H9 (cell line): Measurements from ENCODE around the gene USH2A. TPM values are rescaled to one million over a fixed set of nuclear protein-coding genes. Genes with fewer than 3 reads are reported as not detected.

Experiments used
- DNase-seq: peaks from one replicate; pipeline ENCODE4 v3.0.0-alpha.2; 2017
- H2AFZ ChIP-seq: one replicate; pipeline ENCODE4 v1.6.1; 2013; ENCODE audit warnings: mild to moderate bottlenecking, low read length, control low read depth, moderate library complexity
- H2AK5ac ChIP-seq: 2 replicates; pipeline ENCODE4 v1.6.1; 2013; ENCODE audit warnings: low read length, control low read depth, mixed read lengths; ENCODE audit not compliant: insufficient read length
- H2BK120ac ChIP-seq: one replicate; pipeline ENCODE4 v1.6.1; 2013; ENCODE audit warnings: low read depth, mild to moderate bottlenecking, low read length, control low read depth, inconsistent platforms; ENCODE audit not compliant: poor library complexity, severe bottlenecking
- H2BK12ac ChIP-seq: 2 replicates; pipeline ENCODE4 v1.6.1; 2013; ENCODE audit warnings: low read length, control low read depth, mixed read lengths, low read depth; ENCODE audit not compliant: insufficient read length
- H2BK15ac ChIP-seq: 2 replicates; pipeline ENCODE4 v1.6.1; 2013; ENCODE audit warnings: low read depth, low read length, control low read depth
- H2BK20ac ChIP-seq: one replicate; pipeline ENCODE4 v1.6.1; 2013; ENCODE audit warnings: low read depth, mild to moderate bottlenecking, low read length, control low read depth, inconsistent platforms; ENCODE audit not compliant: poor library complexity, severe bottlenecking
- H2BK5ac ChIP-seq: 2 replicates; pipeline ENCODE4 v1.6.1; 2013; ENCODE audit warnings: low read length, control low read depth, mixed read lengths; ENCODE audit not compliant: insufficient read length
- H3K14ac ChIP-seq: 2 replicates; pipeline ENCODE4 v1.6.1; 2013; ENCODE audit warnings: low read length, control low read depth; ENCODE audit not compliant: insufficient read depth
- H3K18ac ChIP-seq: 2 replicates; pipeline ENCODE4 v1.6.1; 2013; ENCODE audit warnings: low read depth, mild to moderate bottlenecking, mixed read lengths, low read length, control low read depth; ENCODE audit not compliant: insufficient read length
- H3K23ac ChIP-seq: 2 replicates; pipeline ENCODE4 v1.6.1; 2013; ENCODE audit warnings: low read length, control low read depth, mixed read lengths, low read depth; ENCODE audit not compliant: insufficient read length
- H3K23me2 ChIP-seq: 2 replicates; pipeline ENCODE4 v1.6.1; 2013; ENCODE audit warnings: low read depth, mild to moderate bottlenecking, mixed read lengths, low read length, control low read depth; ENCODE audit not compliant: insufficient read length, poor library complexity, severe bottlenecking
- H3K27ac ChIP-seq: 2 replicates; pipeline ENCODE4 v1.5.1; 2013; ENCODE audit warnings: low read length, control low read depth, mixed read lengths, low read depth; ENCODE audit not compliant: insufficient read length
- H3K27me3 ChIP-seq: 2 replicates; pipeline ENCODE4 v1.6.1; 2013; ENCODE audit warnings: low read length, control low read depth, inconsistent platforms; ENCODE audit not compliant: insufficient read depth
- H3K4ac ChIP-seq: 2 replicates; pipeline ENCODE4 v1.6.1; 2013; ENCODE audit warnings: low read depth, mild to moderate bottlenecking, control low read depth, inconsistent platforms, low read length, moderate library complexity
- H3K4me1 ChIP-seq: 2 replicates; pipeline ENCODE4 v1.6.1; 2013; ENCODE audit warnings: low read length, control low read depth, inconsistent platforms; ENCODE audit not compliant: insufficient read depth
- H3K4me2 ChIP-seq: 2 replicates; pipeline ENCODE4 v1.6.1; 2013; ENCODE audit warnings: low read length, control low read depth, mixed read lengths; ENCODE audit not compliant: insufficient read length, insufficient read depth
- H3K56ac ChIP-seq: 2 replicates; pipeline ENCODE4 v1.6.1; 2013; ENCODE audit warnings: low read depth, mild to moderate bottlenecking, mixed read lengths, low read length, control low read depth; ENCODE audit not compliant: insufficient read length
- H3K79me1 ChIP-seq: 2 replicates; pipeline ENCODE4 v1.6.1; 2013; ENCODE audit warnings: low read depth, mild to moderate bottlenecking, moderate library complexity, low read length, control low read depth, inconsistent platforms; ENCODE audit not compliant: insufficient read depth, poor library complexity, severe bottlenecking
- H3K79me2 ChIP-seq: 2 replicates; pipeline ENCODE4 v1.6.1; 2013; ENCODE audit warnings: low read length, control low read depth, inconsistent platforms; ENCODE audit not compliant: insufficient read depth
- H3K9ac ChIP-seq: 2 replicates; pipeline ENCODE4 v1.6.1; 2013; ENCODE audit warnings: low read length, control low read depth, mixed read lengths; ENCODE audit not compliant: insufficient read length; ENCODE audit errors: extremely low read depth
- H3K9me3 ChIP-seq: one replicate; pipeline ENCODE4 v1.6.1; 2013; ENCODE audit warnings: low read depth, low read length, inconsistent platforms; ENCODE audit not compliant: control insufficient read depth
- H3T11ph ChIP-seq: one replicate; pipeline ENCODE4 v1.6.1; 2013; ENCODE audit warnings: mild to moderate bottlenecking, low read length, control low read depth, inconsistent platforms
- H4K20me1 ChIP-seq: one replicate; pipeline ENCODE4 v1.6.1; 2013; ENCODE audit not compliant: control insufficient read depth, insufficient read length, insufficient read depth
- H4K5ac ChIP-seq: 2 replicates; pipeline ENCODE4 v1.6.1; 2013; ENCODE audit warnings: low read depth, mild to moderate bottlenecking, mixed read lengths, low read length, control low read depth; ENCODE audit not compliant: insufficient read length
- H4K8ac ChIP-seq: replicated peaks from 2 replicates; pipeline ENCODE4 v1.6.1; 2013; ENCODE audit warnings: low read length, control low read depth, mixed read lengths, low read depth; ENCODE audit not compliant: insufficient read length
- H4K91ac ChIP-seq: 2 replicates; pipeline ENCODE4 v1.6.1; 2013; ENCODE audit warnings: low read depth, mild to moderate bottlenecking, moderate library complexity, mixed read lengths, low read length, control low read depth; ENCODE audit not compliant: insufficient read length
- H3K27ac Mint-ChIP-seq, 3 experiments: 2 replicates in 2 of 3; 3 replicates in 1 of 3; pipeline ENCODE4 v1.8.0; 2020 to 2021; ENCODE audit warnings: mixed read lengths in 3 of 3, mild to moderate bottlenecking in 1 of 3, moderate library complexity in 1 of 3
- H3K27me3 Mint-ChIP-seq: 2 replicates; pipeline ENCODE4 v1.8.0; 2021; ENCODE audit warnings: low read depth, mild to moderate bottlenecking, moderate library complexity, mixed read lengths
- H3K36me3 Mint-ChIP-seq, 3 experiments: 2 replicates in 2 of 3; 3 replicates in 1 of 3; pipeline ENCODE4 v1.8.0; 2020 to 2021; ENCODE audit warnings: low read depth in 3 of 3, mixed read lengths in 3 of 3; ENCODE audit not compliant: insufficient read depth in 1 of 3
- H3K4me1 Mint-ChIP-seq, 2 experiments: 2 replicates each; pipeline ENCODE4 v1.8.0; 2020; ENCODE audit warnings: mixed read lengths in 2 of 2
- H3K4me3 Mint-ChIP-seq, 2 experiments: 2 replicates in 1 of 2; 3 replicates in 1 of 2; pipeline ENCODE4 v1.8.0; 2020 to 2021; ENCODE audit warnings: mild to moderate bottlenecking in 2 of 2, mixed read lengths in 2 of 2, moderate library complexity in 1 of 2
- H3K9me3 Mint-ChIP-seq, 2 experiments: 2 replicates in 1 of 2; 3 replicates in 1 of 2; pipeline ENCODE4 v1.8.0; 2020; ENCODE audit warnings: mild to moderate bottlenecking in 2 of 2, mixed read lengths in 2 of 2, moderate library complexity in 1 of 2
- CTCF ChIP-seq: fragments of 200-600 bp; sonication (generic); conservative IDR thresholded peaks from 3 replicates; pipeline ENCODE4 v1.8.0; 2021; ENCODE audit warnings: antibody characterized with exemption, mild to moderate bottlenecking
- WGBS: extraction: QIAGEN DNeasy Blood & Tissue Kit; methylation state at CpG from one replicate; pipeline ENCODE4 v1.1.7; 2013; ENCODE audit warnings: missing lambda C conversion rate, low lambda C conversion rate, mixed read lengths; ENCODE audit not compliant: insufficient read length; ENCODE audit errors: extremely low coverage; 5-methylcytosine and 5-hydroxymethylcytosine counted together
- total RNA-seq: library from RNA; stranded (reverse); gene quantifications from 2 replicates; pipeline ENCODE4 v1.2.1, GENCODE V29; 2021

USH2A gene
- total RNA-seq, 1 experiment from 2014 or later: 0.11 TPM

- Mint-ChIP-seq H3K27me3 (no peaks in the 10 kb centered on the region), H3K36me3 (no peaks in the 10 kb centered on the region), H3K27ac (peak overlapping the region in 2 of 3 experiments; percentile 63 to 74; a peak in 4 of 7 replicates), H3K4me3 (peak overlapping the region in 1 of 2 experiments; percentile 56; a peak in 2 of 5 replicates), H3K4me1 (peaks cover 52 to 53% of the 10 kb centered on the region in 2 experiments), H3K9me3 (no peaks in the 10 kb centered on the region)
- Histone ChIP-seq H2AK5ac (no peak overlapping the region), H4K5ac (no peak overlapping the region), H3K79me2 (no peaks in the 10 kb centered on the region), H3K4me1 (peaks cover 14% of the 10 kb centered on the region), H2BK15ac (no peak overlapping the region), H4K91ac (no peak overlapping the region), H3K18ac (no peak overlapping the region), H3K4ac (no peak overlapping the region), H3K27ac (peak overlapping the region; percentile 82), H3K79me1 (no peaks in the 10 kb centered on the region), H2BK5ac (no peak overlapping the region), H3K23ac (no peak overlapping the region), H2BK120ac (no peak overlapping the region), H2BK12ac (no peak overlapping the region), H3K9ac (no peak overlapping the region), H3K14ac (no peak overlapping the region), H3K23me2 (no peaks in the 10 kb centered on the region), H4K8ac (no peak overlapping the region), H2AFZ (no peak overlapping the region), H2BK20ac (no peak overlapping the region), H3K9me3 (no peaks in the 10 kb centered on the region), H3K56ac (no peak overlapping the region), H4K20me1 (no peaks in the 10 kb centered on the region), H3T11ph (no peak overlapping the region), H3K27me3 (no peaks in the 10 kb centered on the region), H3K4me2 (peak overlapping the region; percentile 79)
- no CpG with 5 or more reads among the region's 1 CpG for WGBS
- DNase-seq: no peak
- TF ChIP-seq CTCF: no peak
These were observed 770.9 kb downstream of the USH2A start for GRCh38 chr1:215652371-215652770.
